WTC11 (cell line): ENCODE data around the gene NFIX. TPM values are rescaled to one million over a fixed set of nuclear protein-coding genes. Genes with fewer than 3 reads are reported as not detected.

ENCODE experiments used
- ATAC-seq: fragments of 200-7000 bp; cut with Tn5 transposase; 2 replicates; pipeline ENCODE4 v1.10.0; 2021; ENCODE audit warnings: mild to moderate bottlenecking, moderate library complexity
- CTCF ChIA-PET: fragments of 300-600 bp; sonication (Branson Sonifier 250); formaldehyde crosslinking; loops from one replicate; lab custom pipeline; 2021; ENCODE audit warnings: antibody characterized with exemption; lab: Charles Lee
- POLR2A ChIA-PET: fragments of 350-600 bp; sonication (Branson Sonifier 250); formaldehyde crosslinking; loops from one replicate; lab custom pipeline; 2021; ENCODE audit warnings: antibody characterized with exemption; lab: Charles Lee
- DNase-seq: peaks from one replicate; pipeline ENCODE4 v3.0.0; 2021; ENCODE audit warnings: low spot score
- H3K27ac Mint-ChIP-seq: 2 replicates; pipeline ENCODE4 v1.8.0; 2021; ENCODE audit warnings: mixed read lengths
- H3K27me3 Mint-ChIP-seq: 2 replicates; pipeline ENCODE4 v1.8.0; 2021; ENCODE audit warnings: low read depth, mild to moderate bottlenecking, moderate library complexity, mixed read lengths
- H3K36me3 Mint-ChIP-seq: 2 replicates; pipeline ENCODE4 v1.8.0; 2021; ENCODE audit warnings: mixed read lengths
- H3K4me1 Mint-ChIP-seq: 2 replicates; pipeline ENCODE4 v1.8.0; 2022; ENCODE audit warnings: mixed read lengths
- H3K4me3 Mint-ChIP-seq: 2 replicates; pipeline ENCODE4 v1.8.0; 2021; ENCODE audit warnings: mild to moderate bottlenecking, moderate library complexity, mixed read lengths
- H3K9me3 Mint-ChIP-seq: 2 replicates; pipeline ENCODE4 v1.8.0; 2021; ENCODE audit warnings: mixed read lengths
- ARID4B ChIP-seq: sonication (generic); formaldehyde crosslinking; IDR thresholded peaks from 2 replicates; pipeline ENCODE4 v1.8.0; 2023; ENCODE audit warnings: missing genetic modification reagents, mild to moderate bottlenecking, borderline replicate concordance
- ATF1 ChIP-seq: sonication (generic); formaldehyde crosslinking; IDR thresholded peaks from 2 replicates; pipeline ENCODE4 v1.8.1; 2023; ENCODE audit warnings: mild to moderate bottlenecking, moderate library complexity, missing genetic modification reagents
- ATF2 ChIP-seq: sonication (generic); formaldehyde crosslinking; IDR thresholded peaks from 2 replicates; pipeline ENCODE4 v1.8.1; 2022; ENCODE audit warnings: low read depth, missing genetic modification reagents, borderline replicate concordance
- ATF3 ChIP-seq: sonication (generic); formaldehyde crosslinking; conservative IDR thresholded peaks from 2 replicates; pipeline ENCODE4 v1.8.1; 2022; ENCODE audit warnings: mild to moderate bottlenecking, missing genetic modification reagents
- CDX4 ChIP-seq: fragments of 250-450 bp; sonication (Bioruptor Pico); IDR thresholded peaks from 2 replicates; pipeline ENCODE4 v1.9.0; 2021; ENCODE audit warnings: moderate library complexity, mild to moderate bottlenecking, inconsistent platforms, borderline replicate concordance
- E2F1 ChIP-seq: sonication (generic); formaldehyde crosslinking; IDR thresholded peaks from 2 replicates; pipeline ENCODE4 v1.8.0; 2022; ENCODE audit warnings: mild to moderate bottlenecking, missing genetic modification reagents
- ELF4 ChIP-seq: sonication (generic); formaldehyde crosslinking; IDR thresholded peaks from 2 replicates; pipeline ENCODE4 v1.8.1; 2022; ENCODE audit warnings: low read depth, mild to moderate bottlenecking, moderate library complexity, missing genetic modification reagents
- EMX1 ChIP-seq: fragments of 250-450 bp; sonication (Bioruptor Pico); IDR thresholded peaks from 2 replicates; pipeline ENCODE4 v1.8.0; 2021; ENCODE audit warnings: mild to moderate bottlenecking
- ERG ChIP-seq: fragments of 250-450 bp; sonication (Bioruptor Pico); IDR thresholded peaks from 2 replicates; pipeline ENCODE4 v1.8.0; 2021; ENCODE audit warnings: mild to moderate bottlenecking
- ESRRA ChIP-seq: sonication (generic); formaldehyde crosslinking; IDR thresholded peaks from 2 replicates; pipeline ENCODE4 v1.8.1; 2022; ENCODE audit warnings: mild to moderate bottlenecking, missing genetic modification reagents, borderline replicate concordance
- GABPB1 ChIP-seq: sonication (generic); formaldehyde crosslinking; IDR thresholded peaks from 2 replicates; pipeline ENCODE4 v1.8.1; 2023; ENCODE audit warnings: mild to moderate bottlenecking, missing genetic modification reagents
- JUN ChIP-seq: sonication (generic); formaldehyde crosslinking; IDR thresholded peaks from 2 replicates; pipeline ENCODE4 v1.8.0; 2023; ENCODE audit warnings: mild to moderate bottlenecking, missing genetic modification reagents
- KAT7 ChIP-seq: sonication (generic); formaldehyde crosslinking; IDR thresholded peaks from 2 replicates; pipeline ENCODE4 v1.8.1; 2023; ENCODE audit warnings: missing genetic modification reagents, mild to moderate bottlenecking, borderline replicate concordance
- MAX ChIP-seq: sonication (generic); formaldehyde crosslinking; IDR thresholded peaks from 2 replicates; pipeline ENCODE4 v1.8.0; 2022; ENCODE audit warnings: mild to moderate bottlenecking, missing genetic modification reagents
- MXD4 ChIP-seq: fragments of 250-450 bp; sonication (Bioruptor Pico); IDR thresholded peaks from 2 replicates; pipeline ENCODE4 v1.8.0; 2021; ENCODE audit warnings: mild to moderate bottlenecking, moderate library complexity, borderline replicate concordance
- NR1H2 ChIP-seq: sonication (generic); formaldehyde crosslinking; IDR thresholded peaks from 2 replicates; pipeline ENCODE4 v1.9.0; 2021; ENCODE audit warnings: mild to moderate bottlenecking, moderate library complexity, missing genetic modification reagents
- NR3C1 ChIP-seq: sonication (generic); formaldehyde crosslinking; conservative IDR thresholded peaks from 2 replicates; pipeline ENCODE4 v1.8.1; 2023; ENCODE audit warnings: low read depth, mild to moderate bottlenecking, missing genetic modification reagents
- OVOL2 ChIP-seq: fragments of 250-450 bp; sonication (Bioruptor Pico); IDR thresholded peaks from 2 replicates; pipeline ENCODE4 v1.9.0; 2021; ENCODE audit warnings: mild to moderate bottlenecking, borderline replicate concordance
- PRDM15 ChIP-seq: sonication (generic); formaldehyde crosslinking; IDR thresholded peaks from 2 replicates; pipeline ENCODE4 v1.8.0; 2022; ENCODE audit warnings: missing genetic modification reagents
- SOX15 ChIP-seq: fragments of 250-450 bp; sonication (Bioruptor Pico); IDR thresholded peaks from 2 replicates; pipeline ENCODE4 v1.9.0; 2021; ENCODE audit warnings: mild to moderate bottlenecking
- USF1 ChIP-seq: sonication (generic); formaldehyde crosslinking; IDR thresholded peaks from 2 replicates; pipeline ENCODE4 v1.8.0; 2022; ENCODE audit warnings: mild to moderate bottlenecking, missing genetic modification reagents
- total RNA-seq: library from RNA; stranded (reverse); gene quantifications from 3 replicates; pipeline ENCODE4 v1.2.3, GENCODE V29; 2021

NFIX gene
- total RNA-seq, 1 experiment from 2014 or later = 1.4 TPM

- no peak for TF ChIP-seq JUN (CRISPR knock-in tag)
- no peak for TF ChIP-seq EMX1
- TF ChIP-seq GABPB1 (CRISPR knock-in tag) = no peak
- no peak for TF ChIP-seq ERG (CRISPR knock-in tag)
- TF ChIP-seq ESRRA (CRISPR knock-in tag) = no peak
- no peak for TF ChIP-seq USF1 (CRISPR knock-in tag)
- TF ChIP-seq ELF4 (CRISPR knock-in tag) = no peak
- ChIA-PET POLR2A (no interaction called here), CTCF (interaction anchor here (0.7 to 2.1 kb wide), 6 partner anchors 15 to 101 kb away, joined by 3 to 6 read pairs (median 4); no protein-coding TSS in a partner anchor)
- ATAC-seq (no peak), DNase-seq (no peak)
- Mint-ChIP-seq H3K27ac (no peak overlapping the region), H3K4me1 (peaks cover 9% of the 10 kb centered on the region), H3K9me3 (no peaks in the 10 kb centered on the region), H3K36me3 (peaks cover 3% of the 10 kb centered on the region; the same call in 1 of the 2 replicates), H3K27me3 (peaks cover 69% of the 10 kb centered on the region), H3K4me3 (no peak overlapping the region)
Observed at GRCh38 chr19:12992729-12993128, 2.5 kb upstream of the NFIX start.

- H3K4me3 Mint-ChIP-seq = no peak overlapping the region
- DNase-seq (no peak), ATAC-seq (no peak)
- H3K27me3 Mint-ChIP-seq = peaks cover 76% of the 10 kb centered on the region
- peaks cover 3% of the 10 kb centered on the region; the same call in 1 of the 2 replicates for H3K36me3 Mint-ChIP-seq
- no peak overlapping the region for H3K27ac Mint-ChIP-seq
- POLR2A ChIA-PET = interaction anchor here (0.6 kb wide), 1 partner anchor 43 kb away, joined by 3 read pairs; no protein-coding TSS in a partner anchor
- H3K4me1 Mint-ChIP-seq = peaks cover 9% of the 10 kb centered on the region
- CTCF ChIA-PET = interaction anchor here (0.5 to 2.1 kb wide), 7 partner anchors 16 to 101 kb away, joined by 3 to 5 read pairs (median 3); no protein-coding TSS in a partner anchor
- H3K9me3 Mint-ChIP-seq = no peaks in the 10 kb centered on the region
- TF ChIP-seq MAX (CRISPR knock-in tag) (no peak), MXD4 (CRISPR knock-in tag) (no peak), JUN (CRISPR knock-in tag) (no peak), PRDM15 (CRISPR knock-in tag) (no peak), NR3C1 (CRISPR knock-in tag) (no peak), NR1H2 (no peak), E2F1 (CRISPR knock-in tag) (no peak), CDX4 (CRISPR knock-in tag) (no peak), OVOL2 (no peak), ATF1 (CRISPR knock-in tag) (no peak), KAT7 (CRISPR knock-in tag) (no peak), ATF3 (CRISPR knock-in tag) (no peak), ARID4B (CRISPR knock-in tag) (no peak), ATF2 (CRISPR knock-in tag) (no peak), SOX15 (no peak)
Observed at GRCh38 chr19:12993562-12993961, 1.7 kb upstream of the NFIX start.
